Loucy (cell line): Measurements from ENCODE around the gene PRDM10.

Experiments used
- CTCF ChIP-seq: fragments of 200-600 bp; sonication (generic); conservative IDR thresholded peaks from 2 replicates; pipeline ENCODE4 v1.5.1; 2014; ENCODE audit warnings: mild to moderate bottlenecking, antibody characterized with exemption, low read length
- EZH2phosphoT487 ChIP-seq: fragments of 200-600 bp; IDR thresholded peaks from 2 replicates; pipeline ENCODE4 v1.6.1; 2018; ENCODE audit warnings: antibody characterized with exemption, mild to moderate bottlenecking, moderate library complexity, borderline replicate concordance

- TF ChIP-seq CTCF (no peak), EZH2phosphoT487 (no peak)
These were observed 21.7 kb upstream of the PRDM10 start for GRCh38 chr11:130024361-130024760.
